ENCODE results near the gene PIK3CG. TPM values are rescaled to one million over a fixed set of nuclear protein-coding genes. Genes with fewer than 3 reads are reported as not detected.
"Not testable (repeated sequence)": the region's sequence is repeated elsewhere in the genome, so short reads cannot be mapped to it uniquely, and the experiment has no call there.

PIK3CG gene
- total RNA-seq, 2 donors from 2014 or later, result 8.0 to 8.5 TPM

DNA sequence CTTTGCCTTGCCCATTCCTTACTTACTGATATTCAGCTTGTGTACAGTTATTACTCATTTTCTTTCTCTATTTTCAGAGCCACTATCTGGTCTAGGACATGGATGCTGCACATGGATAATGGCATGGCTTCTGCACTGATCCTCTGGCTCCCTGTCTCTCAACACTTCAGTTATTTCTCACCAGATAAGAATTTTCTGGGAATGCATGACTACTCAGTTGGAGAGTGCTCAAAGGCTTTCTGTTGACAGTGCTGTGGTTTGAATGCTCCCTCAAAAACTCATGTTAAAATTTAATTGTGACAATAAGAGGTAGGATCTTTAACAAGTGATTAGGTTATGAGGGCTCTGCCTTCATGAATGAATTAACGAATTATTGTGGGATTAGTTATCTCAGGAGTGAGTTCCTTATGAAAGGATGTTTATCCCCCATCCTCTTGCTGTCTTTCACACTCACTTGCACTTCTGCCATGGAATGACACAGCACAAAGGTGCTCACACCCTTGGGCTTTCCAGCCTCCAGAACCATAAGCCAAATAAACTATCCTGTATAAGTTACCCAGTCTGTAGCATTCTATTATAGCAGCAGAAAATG lies 16.1 kb upstream of the PIK3CG start:
- no peak overlapping the region for H3K27ac ChIP-seq
- DNase-seq (ENCODE audit: low spot score) (no peak), ATAC-seq (ENCODE audit: insufficient number of reproducible peaks, low FRiP score, low read depth) (no peak)
- H3K9me3 ChIP-seq, result no peaks in the 10 kb centered on the region
- H3K27me3 ChIP-seq (replicated peaks; ENCODE audit: insufficient read depth), result no peaks in the 10 kb centered on the region
- no peak overlapping the region for H3K4me3 ChIP-seq
- no peaks in the 10 kb centered on the region for H3K36me3 ChIP-seq
- no peaks in the 10 kb centered on the region for H3K4me1 ChIP-seq (ENCODE audit: control insufficient read depth in 1 of 2, low read depth in 2 of 2)
- no peak for TF ChIP-seq CTCF (IDR thresholded peaks at IDR 0.05)

DNA sequence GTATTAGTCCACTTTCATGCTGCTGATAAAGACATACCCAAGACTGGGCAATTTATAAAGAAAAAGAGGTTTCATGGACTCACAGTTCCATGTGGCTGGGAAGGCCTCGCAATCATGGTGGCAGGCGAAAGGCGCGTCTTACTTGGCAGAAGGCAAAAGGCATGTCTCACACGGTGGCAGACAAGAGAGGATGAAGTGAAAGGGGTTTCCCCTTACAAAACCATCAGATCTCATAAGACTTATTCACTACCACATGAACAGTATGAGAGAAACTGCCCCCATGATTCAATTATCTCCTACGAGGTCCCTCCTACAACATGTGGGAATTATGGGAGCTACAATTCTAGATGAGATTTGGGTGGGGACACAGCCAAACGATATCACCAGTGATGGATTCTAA lies 13.4 kb upstream of the PIK3CG start:
- H3K9me3 ChIP-seq; H3K4me1 ChIP-seq (ENCODE audit: control insufficient read depth in 1 of 2, low read depth in 2 of 2); H3K27me3 ChIP-seq (replicated peaks; ENCODE audit: insufficient read depth); H3K4me3 ChIP-seq; H3K27ac ChIP-seq; ATAC-seq (ENCODE audit: insufficient number of reproducible peaks, low FRiP score, low read depth); H3K36me3 ChIP-seq; DNase-seq (ENCODE audit: low spot score): not testable (repeated sequence)

GRCh38 chr7:106853250-106853908 lies 11.7 kb upstream of the PIK3CG start:
- Histone ChIP-seq H3K27me3 (replicated peaks; ENCODE audit: insufficient read depth) (no peaks in the 10 kb centered on the region), H3K27ac (no peak overlapping the region), H3K4me1 (ENCODE audit: control insufficient read depth in 1 of 2, low read depth in 2 of 2) (no peaks in the 10 kb centered on the region), H3K36me3 (no peaks in the 10 kb centered on the region), H3K4me3 (no peak overlapping the region), H3K9me3 (no peaks in the 10 kb centered on the region)
- DNase-seq (ENCODE audit: low spot score) (no peak), ATAC-seq (ENCODE audit: insufficient number of reproducible peaks, low FRiP score, low read depth) (no peak)
- TF ChIP-seq CTCF (IDR thresholded peaks at IDR 0.05), result no peak

- Histone ChIP-seq H3K27me3 (replicated peaks; ENCODE audit: insufficient read depth) (no peaks in the 10 kb centered on the region), H3K4me1 (ENCODE audit: control insufficient read depth in 1 of 2, low read depth in 2 of 2) (no peaks in the 10 kb centered on the region), H3K4me3 (no peak overlapping the region), H3K27ac (no peak overlapping the region), H3K36me3 (no peaks in the 10 kb centered on the region), H3K9me3 (no peaks in the 10 kb centered on the region)
- TF ChIP-seq CTCF (IDR thresholded peaks at IDR 0.05), result no peak
- ATAC-seq (ENCODE audit: insufficient number of reproducible peaks, low FRiP score, low read depth) (no peak), DNase-seq (ENCODE audit: low spot score) (no peak)
These were observed 9.4 kb upstream of the PIK3CG start for GRCh38 chr7:106855540-106856132.

- no peak overlapping the region for H3K4me3 ChIP-seq
- no peak overlapping the region for H3K27ac ChIP-seq
- no peaks in the 10 kb centered on the region for H3K9me3 ChIP-seq
- DNase-seq (ENCODE audit: low spot score), result no peak
- no peak for TF ChIP-seq CTCF (IDR thresholded peaks at IDR 0.05)
- no peaks in the 10 kb centered on the region for H3K27me3 ChIP-seq (replicated peaks; ENCODE audit: insufficient read depth)
- ATAC-seq (ENCODE audit: insufficient number of reproducible peaks, low FRiP score, low read depth), result no peak
- H3K36me3 ChIP-seq, result no peaks in the 10 kb centered on the region
- H3K4me1 ChIP-seq (ENCODE audit: control insufficient read depth in 1 of 2, low read depth in 2 of 2), result peaks cover 3 to 5% of the 10 kb centered on the region in 2 donors
These were observed 6.2 kb upstream of the PIK3CG start for GRCh38 chr7:106858618-106859532.
